ENCODE data around the gene PADI4.

The PADI4 gene

GRCh38 chr1:17335821-17336710 is 28.1 kb downstream of the PADI4 start (continued):
- TF ChIP-seq CSRNP3 (CRISPR knock-in tag; IDR thresholded peaks at IDR 0.05) (no peak), ZC3H10 (CRISPR knock-in tag; IDR thresholded peaks at IDR 0.05) (no peak), ZNF8 (CRISPR knock-in tag; IDR thresholded peaks at IDR 0.05) (no peak), TCF4 (CRISPR knock-in tag; IDR thresholded peaks at IDR 0.05; ENCODE audit: borderline replicate concordance) (no peak)

GRCh38 chr1:17338706-17339493 is 30.9 kb downstream of the PADI4 start:
- ATAC-seq: no peak
- TF ChIP-seq ZFP30 (CRISPR knock-in tag; IDR thresholded peaks at IDR 0.05) (no peak), ZFP3 (CRISPR knock-in tag; IDR thresholded peaks at IDR 0.05) (no peak), BACH2 (CRISPR knock-in tag; IDR thresholded peaks at IDR 0.05; ENCODE audit: borderline replicate concordance) (no peak), PATZ1 (CRISPR knock-in tag; IDR thresholded peaks at IDR 0.05; ENCODE audit: borderline replicate concordance) (no peak), OSR1 (CRISPR knock-in tag; IDR thresholded peaks at IDR 0.05) (no peak), POU6F1 (CRISPR knock-in tag; IDR thresholded peaks at IDR 0.05; ENCODE audit: borderline replicate concordance, low read depth) (no peak)

- TF ChIP-seq BACH2 (CRISPR knock-in tag; IDR thresholded peaks at IDR 0.05; ENCODE audit: borderline replicate concordance) (no peak), RARB (CRISPR knock-in tag; IDR thresholded peaks at IDR 0.05) (no peak), GLIS3 (CRISPR knock-in tag; IDR thresholded peaks at IDR 0.05) (no peak), ZNF70 (CRISPR knock-in tag; IDR thresholded peaks at IDR 0.05) (no peak), PPARA (CRISPR knock-in tag; IDR thresholded peaks at IDR 0.05; ENCODE audit: borderline replicate concordance) (no peak), CSDC2 (CRISPR knock-in tag; IDR thresholded peaks at IDR 0.05) (no peak), PATZ1 (CRISPR knock-in tag; IDR thresholded peaks at IDR 0.05; ENCODE audit: borderline replicate concordance) (no peak), ARNTL (CRISPR knock-in tag; IDR thresholded peaks at IDR 0.05; ENCODE audit: borderline replicate concordance, low read depth) (no peak), ZNF565 (CRISPR knock-in tag; conservative IDR thresholded peaks at IDR 0.05; ENCODE audit: low read depth) (no peak), POU6F1 (CRISPR knock-in tag; IDR thresholded peaks at IDR 0.05; ENCODE audit: borderline replicate concordance, low read depth) (no peak), ISL1 (CRISPR knock-in tag; IDR thresholded peaks at IDR 0.05) (no peak), OSR1 (CRISPR knock-in tag; IDR thresholded peaks at IDR 0.05) (no peak), ZFP3 (CRISPR knock-in tag; IDR thresholded peaks at IDR 0.05) (no peak)
- no peak for ATAC-seq
These were observed 31.5 kb downstream of the PADI4 start for GRCh38 chr1:17339521-17339920.

All from SK-N-SH treated with all-trans-retinoic acid at 6 μM for 48 hours (cell line).